HFFc6 (cell line): Measurements from ENCODE around the gene PKNOX1. TPM values are rescaled to one million over a fixed set of nuclear protein-coding genes. Genes with fewer than 3 reads are reported as not detected.
A peak's percentile ranks its signal among the peaks of the same experiment; 100 is the strongest.
"Not testable (repeated sequence)": the region's sequence is repeated elsewhere in the genome, so short reads cannot be mapped to it uniquely, and the experiment has no call there.

Source experiments
- DNase-seq: peaks from one replicate; pipeline ENCODE4 v3.0.0-alpha.2; 2018
- H3K27ac Mint-ChIP-seq: 2 replicates; pipeline ENCODE4 v1.8.0; 2020; ENCODE audit warnings: mild to moderate bottlenecking, mixed read lengths
- H3K27me3 Mint-ChIP-seq: 2 replicates; pipeline ENCODE4 v1.8.0; 2021; ENCODE audit warnings: mild to moderate bottlenecking, moderate library complexity, mixed read lengths; ENCODE audit not compliant: insufficient read depth
- H3K36me3 Mint-ChIP-seq: 2 replicates; pipeline ENCODE4 v1.8.0; 2021; ENCODE audit warnings: low read depth, mixed read lengths
- H3K4me1 Mint-ChIP-seq: 2 replicates; pipeline ENCODE4 v1.8.0; 2020; ENCODE audit warnings: low read depth, mixed read lengths
- H3K4me3 Mint-ChIP-seq: 2 replicates; pipeline ENCODE4 v1.8.0; 2020; ENCODE audit warnings: mild to moderate bottlenecking, moderate library complexity, mixed read lengths
- H3K9me3 Mint-ChIP-seq: 2 replicates; pipeline ENCODE4 v1.8.0; 2020; ENCODE audit warnings: mild to moderate bottlenecking, mixed read lengths
- total RNA-seq, 6 experiments: library from RNA; stranded (reverse); fragmentation: NEBNext Ultra II Directional; extraction: Animal tissue kit (Norgen Biotek cat#: 25700); gene quantifications; 2 replicates in 1 of 6; 3 replicates in 5 of 6; pipeline ENCODE4 v1.2.3, GENCODE V29; 2021

The PKNOX1 gene
- total RNA-seq, 6 experiments from 2014 or later, result 16.6 to 22.5 (median 19.2) TPM

GRCh38 chr21:43045876-43046821, 71.8 kb downstream of the PKNOX1 start:
- H3K27ac Mint-ChIP-seq, DNase-seq, H3K9me3 Mint-ChIP-seq, H3K4me1 Mint-ChIP-seq, H3K27me3 Mint-ChIP-seq, H3K36me3 Mint-ChIP-seq: not testable (repeated sequence)
- H3K4me3 Mint-ChIP-seq, result peak overlapping the region; percentile 67

- H3K4me1 Mint-ChIP-seq, H3K27me3 Mint-ChIP-seq, H3K4me3 Mint-ChIP-seq, H3K36me3 Mint-ChIP-seq, H3K9me3 Mint-ChIP-seq, H3K27ac Mint-ChIP-seq, DNase-seq: not testable (repeated sequence)
Measured at GRCh38 chr21:43053112-43053511, 78.8 kb downstream of the PKNOX1 start.

GRCh38 chr21:43062955-43063664, 88.7 kb downstream of the PKNOX1 start:
- DNase-seq, H3K27me3 Mint-ChIP-seq, H3K9me3 Mint-ChIP-seq, H3K4me1 Mint-ChIP-seq, H3K27ac Mint-ChIP-seq, H3K4me3 Mint-ChIP-seq, H3K36me3 Mint-ChIP-seq: not testable (repeated sequence)

GRCh38 chr21:43064265-43064917, 90.0 kb downstream of the PKNOX1 start:
- H3K27me3 Mint-ChIP-seq, H3K4me1 Mint-ChIP-seq, H3K36me3 Mint-ChIP-seq, H3K27ac Mint-ChIP-seq, H3K4me3 Mint-ChIP-seq, DNase-seq, H3K9me3 Mint-ChIP-seq: not testable (repeated sequence)

GRCh38 chr21:43065991-43066390, 91.6 kb downstream of the PKNOX1 start:
- H3K36me3 Mint-ChIP-seq, H3K27me3 Mint-ChIP-seq: not testable (repeated sequence)

GRCh38 chr21:43066690-43067089, 92.3 kb downstream of the PKNOX1 start:
- not testable (repeated sequence) for DNase-seq, H3K27me3 Mint-ChIP-seq, H3K4me1 Mint-ChIP-seq, H3K27ac Mint-ChIP-seq, H3K36me3 Mint-ChIP-seq, H3K4me3 Mint-ChIP-seq, H3K9me3 Mint-ChIP-seq

More at GRCh38 chr21:43065991-43066390, 91.6 kb downstream of the PKNOX1 start:
- not testable (repeated sequence) for H3K4me3 Mint-ChIP-seq, H3K9me3 Mint-ChIP-seq, DNase-seq, H3K4me1 Mint-ChIP-seq, H3K27ac Mint-ChIP-seq

GRCh38 chr21:43068065-43068464, 93.7 kb downstream of the PKNOX1 start:
- not testable (repeated sequence) for H3K27ac Mint-ChIP-seq, DNase-seq, H3K27me3 Mint-ChIP-seq, H3K36me3 Mint-ChIP-seq, H3K9me3 Mint-ChIP-seq, H3K4me3 Mint-ChIP-seq, H3K4me1 Mint-ChIP-seq

- not testable (repeated sequence) for H3K9me3 Mint-ChIP-seq, H3K36me3 Mint-ChIP-seq, H3K4me1 Mint-ChIP-seq, H3K27ac Mint-ChIP-seq, H3K27me3 Mint-ChIP-seq, H3K4me3 Mint-ChIP-seq, DNase-seq
Measured at GRCh38 chr21:43069682-43070081, 95.3 kb downstream of the PKNOX1 start.

- not testable (repeated sequence) for H3K4me3 Mint-ChIP-seq
Measured at GRCh38 chr21:43072742-43073141, 98.4 kb downstream of the PKNOX1 start.

GRCh38 chr21:43074401-43075169, 100.2 kb downstream of the PKNOX1 start:
- DNase-seq, H3K9me3 Mint-ChIP-seq, H3K27ac Mint-ChIP-seq, H3K27me3 Mint-ChIP-seq, H3K4me3 Mint-ChIP-seq, H3K4me1 Mint-ChIP-seq, H3K36me3 Mint-ChIP-seq: not testable (repeated sequence)

More at GRCh38 chr21:43072742-43073141, 98.4 kb downstream of the PKNOX1 start:
- H3K4me1 Mint-ChIP-seq, H3K27me3 Mint-ChIP-seq, DNase-seq, H3K27ac Mint-ChIP-seq, H3K9me3 Mint-ChIP-seq, H3K36me3 Mint-ChIP-seq: not testable (repeated sequence)

- not testable (repeated sequence) for H3K9me3 Mint-ChIP-seq
Measured at GRCh38 chr21:43075170-43076022, 101.0 kb downstream of the PKNOX1 start, which contains the start of gene CBS. TSS of gene CBS (minus strand) at chr21:43075835. CDS start at chr21:43072193, 3,642 bp downstream.

GRCh38 chr21:43076023-43076637, 101.8 kb downstream of the PKNOX1 start:
- H3K4me3 Mint-ChIP-seq, H3K36me3 Mint-ChIP-seq, H3K4me1 Mint-ChIP-seq, H3K27me3 Mint-ChIP-seq, H3K9me3 Mint-ChIP-seq, H3K27ac Mint-ChIP-seq, DNase-seq: not testable (repeated sequence)

More at GRCh38 chr21:43075170-43076022, 101.0 kb downstream of the PKNOX1 start, which contains the start of gene CBS:
- H3K27ac Mint-ChIP-seq, H3K27me3 Mint-ChIP-seq, DNase-seq, H3K4me1 Mint-ChIP-seq, H3K4me3 Mint-ChIP-seq, H3K36me3 Mint-ChIP-seq: not testable (repeated sequence)
